Neural cell (in vitro differentiated cells): ENCODE measurements around the gene SLC25A23. TPM values are rescaled to one million over a fixed set of nuclear protein-coding genes. Genes with fewer than 3 reads are reported as not detected.

ENCODE experiments used
- H2AFZ ChIP-seq: fragments of 200-600, 300-800 bp; sonication (generic), shearing (Covaris generic); 2 replicates; pipeline ENCODE4 v1.6.0; 2014; ENCODE audit warnings: low read depth, mild to moderate bottlenecking, antibody characterized with exemption, low read length, moderate library complexity
- H3F3A ChIP-seq: fragments of 200-600 bp; shearing (Covaris generic); 2 replicates; pipeline ENCODE4 v1.6.1; 2016; ENCODE audit warnings: mild to moderate bottlenecking, moderate library complexity, mixed read lengths, antibody characterized with exemption, low read length; ENCODE audit not compliant: insufficient read depth, poor library complexity, severe bottlenecking
- H3K27ac ChIP-seq: fragments of 200-600, 300-800 bp; sonication (generic), shearing (Covaris generic); 2 replicates; pipeline ENCODE4 v1.5.1; 2014; ENCODE audit warnings: mild to moderate bottlenecking, low read length, moderate library complexity
- H3K27me3 ChIP-seq: fragments of 300-800, 200-600 bp; sonication (generic), shearing (Covaris generic); 2 replicates; pipeline ENCODE4 v1.6.0; 2014; ENCODE audit warnings: mild to moderate bottlenecking, low read depth, low read length, moderate library complexity; ENCODE audit not compliant: insufficient read depth
- H3K36me3 ChIP-seq: fragments of 300-800, 200-600 bp; sonication (generic), shearing (Covaris generic); 2 replicates; pipeline ENCODE4 v1.5.1; 2014; ENCODE audit warnings: mild to moderate bottlenecking, antibody characterized with exemption, low read length, moderate library complexity; ENCODE audit not compliant: insufficient read depth
- H3K4me2 ChIP-seq: fragments of 300-800, 200-600 bp; sonication (generic), shearing (Covaris generic); 2 replicates; pipeline ENCODE4 v1.6.0; 2014; ENCODE audit warnings: mild to moderate bottlenecking, low read length
- H3K4me3 ChIP-seq: fragments of 300-800, 200-600 bp; sonication (generic), shearing (Covaris generic); 2 replicates; pipeline ENCODE4 v1.5.1; 2014; ENCODE audit warnings: mild to moderate bottlenecking, low read length, moderate library complexity
- H3K79me2 ChIP-seq: fragments of 200-600 bp; shearing (Covaris generic); replicated peaks from 2 replicates; pipeline ENCODE4 v1.6.0; 2014; ENCODE audit warnings: mild to moderate bottlenecking, low read length, moderate library complexity; ENCODE audit not compliant: insufficient read depth
- H3K9ac ChIP-seq: fragments of 300-800, 200-600 bp; sonication (generic), shearing (Covaris generic); 2 replicates; pipeline ENCODE4 v1.6.1; 2016; ENCODE audit warnings: mild to moderate bottlenecking, low read length, mixed read lengths
- H3K9me2 ChIP-seq: fragments of 200-600 bp; shearing (Covaris generic); 2 replicates; pipeline ENCODE4 v1.6.1; 2016; ENCODE audit warnings: mild to moderate bottlenecking, low read length, mixed read lengths; ENCODE audit not compliant: insufficient read depth
- H3K9me3 ChIP-seq: fragments of 200-600, 300-800 bp; sonication (generic), shearing (Covaris generic); 2 replicates; pipeline ENCODE4 v1.6.1; 2016; ENCODE audit warnings: mild to moderate bottlenecking, mixed run types, low read length, moderate library complexity, mixed read lengths
- H4K20me1 ChIP-seq: fragments of 200-600 bp; shearing (Covaris generic); 2 replicates; pipeline ENCODE4 v1.6.1; 2016; ENCODE audit warnings: mild to moderate bottlenecking, mixed run types; ENCODE audit not compliant: insufficient read depth
- EP300 ChIP-seq: fragments of 450-650 bp; conservative IDR thresholded peaks from 2 replicates; pipeline ENCODE4 v1.6.1; 2014; ENCODE audit warnings: antibody characterized with exemption, mild to moderate bottlenecking, moderate library complexity; ENCODE audit not compliant: poor library complexity, severe bottlenecking
- EZH2 ChIP-seq: fragments of 200-600, 300-800 bp; shearing (Covaris generic), sonication (generic); IDR thresholded peaks from 2 replicates; pipeline ENCODE4 v1.6.1; 2014; ENCODE audit warnings: antibody characterized with exemption, low read length, borderline replicate concordance, mild to moderate bottlenecking; ENCODE audit not compliant: insufficient read depth, poor library complexity, severe bottlenecking
- MXI1 ChIP-seq: fragments of 450-650 bp; conservative IDR thresholded peaks from 2 replicates; pipeline ENCODE4 v1.6.1; 2014; ENCODE audit warnings: antibody characterized with exemption, mild to moderate bottlenecking; ENCODE audit not compliant: poor library complexity, severe bottlenecking
- POLR2AphosphoS5 ChIP-seq: IDR thresholded peaks from 2 replicates; pipeline ENCODE4 v1.6.1; 2012
- RAD21 ChIP-seq: fragments of 450-650 bp; conservative IDR thresholded peaks from 2 replicates; pipeline ENCODE4 v1.6.1; 2014; ENCODE audit warnings: antibody characterized with exemption, mild to moderate bottlenecking, moderate library complexity
- REST ChIP-seq: IDR thresholded peaks from 2 replicates; pipeline ENCODE4 v1.6.1; 2012; ENCODE audit warnings: borderline replicate concordance
- SMC3 ChIP-seq: fragments of 450-650 bp; conservative IDR thresholded peaks from 2 replicates; pipeline ENCODE4 v1.6.1; 2014; ENCODE audit warnings: antibody characterized with exemption, mild to moderate bottlenecking, moderate library complexity; ENCODE audit not compliant: poor library complexity
- TAF1 ChIP-seq: IDR thresholded peaks from 2 replicates; pipeline ENCODE4 v1.6.1; 2012; ENCODE audit warnings: low read depth
- polyA plus RNA-seq: library from polyadenylated mRNA; depleted of rRNA; stranded (reverse); fragments of >200 nt; gene quantifications from 2 replicates; pipeline ENCODE4 v1.2.3, GENCODE V29; 2014
- TF ChIP-seq, protein P1 (sequence below): fragments of 450-650 bp; IDR thresholded peaks from 2 replicates; pipeline ENCODE4 v1.5.1; 2014; ENCODE audit warnings: antibody characterized with exemption, mild to moderate bottlenecking, moderate library complexity; ENCODE audit not compliant: poor library complexity, severe bottlenecking

The SLC25A23 gene
- polyA plus RNA-seq, 1 donor from 2014 or later: 36.3 TPM

GRCh38 chr19:6490134-6490533, 30.5 kb upstream of the SLC25A23 start:
- Histone ChIP-seq H3F3A (no peaks in the 10 kb centered on the region), H3K9me3 (no peaks in the 10 kb centered on the region), H3K9ac (no peak overlapping the region), H4K20me1 (no peaks in the 10 kb centered on the region), H3K27ac (no peak overlapping the region), H3K9me2 (no peaks in the 10 kb centered on the region), H3K36me3 (no peaks in the 10 kb centered on the region), H3K27me3 (no peaks in the 10 kb centered on the region), H3K79me2 (no peaks in the 10 kb centered on the region), H3K4me3 (no peak overlapping the region), H3K4me2 (no peak overlapping the region), H2AFZ (no peak overlapping the region)
- no peak for TF ChIP-seq EZH2
- TF ChIP-seq REST: no peak
- TF ChIP-seq TAF1: no peak
- TF ChIP-seq, protein P1, sequence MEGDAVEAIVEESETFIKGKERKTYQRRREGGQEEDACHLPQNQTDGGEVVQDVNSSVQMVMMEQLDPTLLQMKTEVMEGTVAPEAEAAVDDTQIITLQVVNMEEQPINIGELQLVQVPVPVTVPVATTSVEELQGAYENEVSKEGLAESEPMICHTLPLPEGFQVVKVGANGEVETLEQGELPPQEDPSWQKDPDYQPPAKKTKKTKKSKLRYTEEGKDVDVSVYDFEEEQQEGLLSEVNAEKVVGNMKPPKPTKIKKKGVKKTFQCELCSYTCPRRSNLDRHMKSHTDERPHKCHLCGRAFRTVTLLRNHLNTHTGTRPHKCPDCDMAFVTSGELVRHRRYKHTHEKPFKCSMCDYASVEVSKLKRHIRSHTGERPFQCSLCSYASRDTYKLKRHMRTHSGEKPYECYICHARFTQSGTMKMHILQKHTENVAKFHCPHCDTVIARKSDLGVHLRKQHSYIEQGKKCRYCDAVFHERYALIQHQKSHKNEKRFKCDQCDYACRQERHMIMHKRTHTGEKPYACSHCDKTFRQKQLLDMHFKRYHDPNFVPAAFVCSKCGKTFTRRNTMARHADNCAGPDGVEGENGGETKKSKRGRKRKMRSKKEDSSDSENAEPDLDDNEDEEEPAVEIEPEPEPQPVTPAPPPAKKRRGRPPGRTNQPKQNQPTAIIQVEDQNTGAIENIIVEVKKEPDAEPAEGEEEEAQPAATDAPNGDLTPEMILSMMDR: no peak
- TF ChIP-seq POLR2AphosphoS5: no peak
- no peak for TF ChIP-seq RAD21
- no peak for TF ChIP-seq SMC3
- TF ChIP-seq MXI1: no peak
- TF ChIP-seq EP300: no peak

- Histone ChIP-seq H3K27ac (no peak overlapping the region), H3K27me3 (no peaks in the 10 kb centered on the region), H3K4me2 (no peak overlapping the region), H3F3A (no peaks in the 10 kb centered on the region), H3K9ac (no peak overlapping the region), H3K79me2 (no peaks in the 10 kb centered on the region), H3K9me3 (no peaks in the 10 kb centered on the region), H3K9me2 (no peaks in the 10 kb centered on the region), H2AFZ (no peak overlapping the region), H3K4me3 (no peak overlapping the region), H3K36me3 (no peaks in the 10 kb centered on the region), H4K20me1 (no peaks in the 10 kb centered on the region)
- TF ChIP-seq EP300: no peak
- no peak for TF ChIP-seq RAD21
- TF ChIP-seq TAF1: no peak
- no peak for TF ChIP-seq MXI1
- no peak for TF ChIP-seq REST
- no peak for TF ChIP-seq SMC3
- TF ChIP-seq POLR2AphosphoS5: no peak
- TF ChIP-seq EZH2: no peak
- TF ChIP-seq, protein P1: no peak
Measured at GRCh38 chr19:6489278-6490061, 29.9 kb upstream of the SLC25A23 start.
